Activated CD8-positive, alpha-beta T cell treated with anti-CD3 and anti-CD28 coated beads, Interleukin-2, amount 10 ng/mL, durations not matched to agents 7 days and 5 days (primary cell): ENCODE data around the gene VPS13A. TPM values are rescaled to one million over a fixed set of nuclear protein-coding genes. Genes with fewer than 3 reads are reported as not detected.

Experiments used
- ATAC-seq: fragments of 150-1000 bp; cut with Tn5 transposase; one replicate; pipeline ENCODE4 v1.10.0; 2021; ENCODE audit warnings: moderate library complexity
- CTCF ChIA-PET: fragments of 350-600 bp; sonication (Branson Sonifier 250); formaldehyde crosslinking; loops from one replicate; lab custom pipeline; 2021; ENCODE audit warnings: antibody characterized with exemption; lab: Charles Lee
- POLR2A ChIA-PET: fragments of 350-600 bp; sonication (Branson Sonifier 250); formaldehyde crosslinking; loops from one replicate; lab custom pipeline; 2021; ENCODE audit warnings: antibody characterized with exemption; lab: Charles Lee
- DNase-seq: peaks from one replicate; pipeline ENCODE4 v3.0.0-alpha.2; 2020
- H3K27ac Mint-ChIP-seq: one replicate; pipeline ENCODE4 v1.8.0; 2021; ENCODE audit warnings: mild to moderate bottlenecking, mixed read lengths
- H3K27me3 Mint-ChIP-seq: one replicate; pipeline ENCODE4 v1.8.0; 2021; ENCODE audit warnings: low read depth, mixed read lengths
- H3K36me3 Mint-ChIP-seq: one replicate; pipeline ENCODE4 v1.8.0; 2021; ENCODE audit warnings: low read depth, mixed read lengths
- H3K4me1 Mint-ChIP-seq: one replicate; pipeline ENCODE4 v1.8.0; 2021; ENCODE audit warnings: low read depth, mixed read lengths
- H3K4me3 Mint-ChIP-seq: one replicate; pipeline ENCODE4 v1.8.0; 2021; ENCODE audit warnings: mild to moderate bottlenecking, mixed read lengths
- H3K9me3 Mint-ChIP-seq: one replicate; pipeline ENCODE4 v1.8.0; 2022; ENCODE audit warnings: mixed read lengths; ENCODE audit not compliant: insufficient read depth
- total RNA-seq, 2 experiments: library from RNA; stranded (reverse); gene quantifications; one replicate each; pipeline ENCODE4 v1.2.3, GENCODE V29; 2021

The VPS13A gene
- total RNA-seq, 2 experiments from 2014 or later: 39.4 to 40.2 TPM

GRCh38 chr9:77469515-77470231 is 292.3 kb downstream of the VPS13A start:
- Mint-ChIP-seq H3K27ac (no peak overlapping the region), H3K9me3 (peaks cover 7% of the 10 kb centered on the region), H3K36me3 (peaks cover 5% of the 10 kb centered on the region), H3K27me3 (peaks cover 3% of the 10 kb centered on the region), H3K4me3 (no peak overlapping the region), H3K4me1 (peaks cover 13% of the 10 kb centered on the region)
- ATAC-seq (no peak), DNase-seq (no peak)
- CTCF ChIA-PET: interaction anchor here (1.0 kb wide), 1 partner anchor 13 kb away, joined by 5 read pairs; no protein-coding TSS in a partner anchor
- POLR2A ChIA-PET: no interaction called here

Other genes starting within 250 kb of the VPS13A start
- not detected for gene FOXB2, start 157.9 kb upstream of the VPS13A start, total RNA-seq